Smooth muscle cell (in vitro differentiated cells): Measurements from ENCODE around the gene FRRS1L. TPM values are rescaled to one million over a fixed set of nuclear protein-coding genes. Genes with fewer than 3 reads are reported as not detected.
A peak's percentile ranks its signal among the peaks of the same experiment; 100 is the strongest.

Source experiments
- DNase-seq: peaks from one replicate; lab custom pipeline; 2025; ENCODE audit not compliant: unreplicated experiment; lab: John Stamatoyannopoulos, UW
- H2AFZ ChIP-seq: fragments of 200-600 bp; sonication (generic); 2 replicates; pipeline ENCODE4 v1.6.0; 2016; ENCODE audit warnings: antibody characterized with exemption, low read depth, mild to moderate bottlenecking
- H3F3A ChIP-seq: fragments of 200-600 bp; sonication (generic); 2 replicates; pipeline ENCODE4 v1.6.0; 2017; ENCODE audit warnings: antibody characterized with exemption, low read depth
- H3K27ac ChIP-seq: fragments of 200-600 bp; sonication (generic); 2 replicates; pipeline ENCODE4 v1.5.1; 2016; ENCODE audit warnings: low read depth, mild to moderate bottlenecking
- H3K27me3 ChIP-seq: fragments of 200-600 bp; sonication (generic); 2 replicates; pipeline ENCODE4 v1.6.1; 2016; ENCODE audit warnings: low read depth, mild to moderate bottlenecking
- H3K36me3 ChIP-seq: fragments of 200-600 bp; sonication (generic); 2 replicates; pipeline ENCODE4 v1.5.1; 2016; ENCODE audit warnings: low read depth
- H3K4me1 ChIP-seq: fragments of 200-600 bp; sonication (generic); 2 replicates; pipeline ENCODE4 v1.5.1; 2016; ENCODE audit warnings: low read depth
- H3K4me2 ChIP-seq: fragments of 200-600 bp; sonication (generic); 2 replicates; pipeline ENCODE4 v1.6.0; 2016; ENCODE audit warnings: mild to moderate bottlenecking
- H3K4me3 ChIP-seq: fragments of 200-600 bp; sonication (generic); 2 replicates; pipeline ENCODE4 v1.5.1; 2016; ENCODE audit warnings: mild to moderate bottlenecking
- H3K79me2 ChIP-seq: fragments of 200-600 bp; sonication (generic); 2 replicates; pipeline ENCODE4 v1.6.0; 2016; ENCODE audit warnings: low read depth, mild to moderate bottlenecking
- H3K9ac ChIP-seq: fragments of 200-600 bp; sonication (generic); 2 replicates; pipeline ENCODE4 v1.6.0; 2016; ENCODE audit warnings: low read depth
- H3K9me3 ChIP-seq: fragments of 200-600 bp; sonication (generic); replicated peaks from 2 replicates; pipeline ENCODE4 v1.5.1; 2016; ENCODE audit warnings: low read depth
- H4K20me1 ChIP-seq: fragments of 200-600 bp; sonication (generic); 2 replicates; pipeline ENCODE4 v1.6.0; 2016; ENCODE audit warnings: low read depth
- WGBS: methylation state at CpG from one replicate; pipeline ENCODE4 v1.1.7; 2016; ENCODE audit warnings: low lambda C conversion rate; 5-methylcytosine and 5-hydroxymethylcytosine counted together
- polyA plus RNA-seq: library from polyadenylated mRNA; unstranded; fragments of >200 nt; fragmentation: Nextera tagmentation; extraction: Ambion mirVana; gene quantifications from 2 replicates; pipeline ENCODE4 v1.2.1, GENCODE V29; 2016
- total RNA-seq: library from RNA; depleted of rRNA; stranded (reverse); fragments of >200 nt; gene quantifications from 2 replicates; pipeline ENCODE4 v1.2.3, GENCODE V29; 2014
- TF ChIP-seq, protein P1 (sequence below): fragments of 200-600 bp; sonication (generic); IDR thresholded peaks from 2 replicates; pipeline ENCODE4 v1.5.1; 2017; ENCODE audit warnings: borderline replicate concordance, mild to moderate bottlenecking, antibody characterized with exemption; ENCODE audit not compliant: insufficient read depth, poor library complexity, severe bottlenecking

Gene FRRS1L
- total and polyA plus RNA-seq, 2 experiments from 2014 or later, result 0.36 TPM; not detected in 1

DNA sequence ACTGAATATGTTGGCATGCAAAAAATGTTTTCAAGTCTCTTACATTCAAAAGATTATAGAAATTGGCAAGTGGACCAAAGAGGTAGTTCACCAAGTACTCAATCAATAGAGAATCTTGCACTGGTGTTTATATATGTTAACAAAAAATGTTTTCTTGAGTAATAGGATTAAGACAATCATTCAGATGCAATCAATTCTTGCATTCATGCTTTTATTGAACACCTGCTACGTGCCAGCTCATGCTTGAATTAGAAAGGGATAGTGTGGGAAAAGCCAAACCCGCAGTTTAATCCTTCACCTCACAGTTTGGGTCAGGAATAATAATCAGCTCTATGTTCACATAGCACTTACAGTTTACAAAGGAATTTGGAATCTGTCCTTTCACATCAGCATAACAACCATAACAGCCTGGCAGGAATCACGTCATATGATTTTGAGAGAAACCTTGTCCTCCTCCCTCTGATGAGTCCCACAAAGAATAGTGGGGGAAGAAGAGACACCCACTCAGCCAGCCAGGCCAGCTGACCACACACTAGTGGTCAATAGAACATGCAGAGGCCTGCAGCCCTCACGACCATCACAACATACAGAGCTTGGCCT lies 36.8 kb upstream of the FRRS1L start:
- 92% methylated on average over 4 of the region's 4 CpGs for WGBS

DNA sequence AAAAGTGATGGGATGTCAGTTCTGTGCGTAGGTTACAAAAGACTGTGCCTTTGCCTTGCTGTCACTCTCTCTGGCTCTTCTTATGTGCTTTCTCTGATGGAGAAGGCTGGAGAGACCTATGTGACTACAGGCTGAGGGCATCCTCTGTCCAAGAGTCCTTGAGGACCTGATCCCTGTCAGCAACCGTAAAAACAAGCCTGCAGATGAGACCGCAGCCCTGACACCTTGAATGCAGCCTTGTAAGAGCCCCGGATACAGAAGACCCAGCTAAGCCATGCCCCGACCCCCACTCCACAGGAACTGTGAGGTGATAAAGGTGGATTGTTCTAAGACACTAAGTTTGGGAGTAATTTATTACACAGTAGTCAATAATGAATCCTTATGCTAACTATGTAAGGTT lies 32.6 kb upstream of the FRRS1L start:
- Histone ChIP-seq H2AFZ (no peak overlapping the region), H3K4me1 (no peaks in the 10 kb centered on the region), H3K9me3 (no peaks in the 10 kb centered on the region), H3K27ac (no peak overlapping the region), H3K36me3 (no peaks in the 10 kb centered on the region), H3F3A (no peaks in the 10 kb centered on the region), H4K20me1 (no peaks in the 10 kb centered on the region), H3K4me2 (no peak overlapping the region), H3K9ac (no peak overlapping the region), H3K4me3 (no peak overlapping the region), H3K27me3 (peaks cover 4% of the 10 kb centered on the region), H3K79me2 (no peaks in the 10 kb centered on the region)
- no peak for DNase-seq
- WGBS, result 91% methylated on average over 5 of the region's 5 CpGs
- TF ChIP-seq, protein P1, sequence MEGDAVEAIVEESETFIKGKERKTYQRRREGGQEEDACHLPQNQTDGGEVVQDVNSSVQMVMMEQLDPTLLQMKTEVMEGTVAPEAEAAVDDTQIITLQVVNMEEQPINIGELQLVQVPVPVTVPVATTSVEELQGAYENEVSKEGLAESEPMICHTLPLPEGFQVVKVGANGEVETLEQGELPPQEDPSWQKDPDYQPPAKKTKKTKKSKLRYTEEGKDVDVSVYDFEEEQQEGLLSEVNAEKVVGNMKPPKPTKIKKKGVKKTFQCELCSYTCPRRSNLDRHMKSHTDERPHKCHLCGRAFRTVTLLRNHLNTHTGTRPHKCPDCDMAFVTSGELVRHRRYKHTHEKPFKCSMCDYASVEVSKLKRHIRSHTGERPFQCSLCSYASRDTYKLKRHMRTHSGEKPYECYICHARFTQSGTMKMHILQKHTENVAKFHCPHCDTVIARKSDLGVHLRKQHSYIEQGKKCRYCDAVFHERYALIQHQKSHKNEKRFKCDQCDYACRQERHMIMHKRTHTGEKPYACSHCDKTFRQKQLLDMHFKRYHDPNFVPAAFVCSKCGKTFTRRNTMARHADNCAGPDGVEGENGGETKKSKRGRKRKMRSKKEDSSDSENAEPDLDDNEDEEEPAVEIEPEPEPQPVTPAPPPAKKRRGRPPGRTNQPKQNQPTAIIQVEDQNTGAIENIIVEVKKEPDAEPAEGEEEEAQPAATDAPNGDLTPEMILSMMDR, result no peak

More for the DNA sequence above, 36.8 kb upstream of the FRRS1L start:
- H3K79me2 ChIP-seq, result no peaks in the 10 kb centered on the region
- H3K4me3 ChIP-seq, result no peak overlapping the region
- no peak overlapping the region for H3K27ac ChIP-seq
- H3K4me1 ChIP-seq, result no peaks in the 10 kb centered on the region
- H2AFZ ChIP-seq, result no peak overlapping the region
- H4K20me1 ChIP-seq, result no peaks in the 10 kb centered on the region
- no peaks in the 10 kb centered on the region for H3F3A ChIP-seq
- no peak overlapping the region for H3K4me2 ChIP-seq
- H3K9me3 ChIP-seq, result no peaks in the 10 kb centered on the region
- no peak overlapping the region for H3K9ac ChIP-seq
- DNase-seq, result no peak
- TF ChIP-seq, protein P1, result no peak
- H3K27me3 ChIP-seq, result peaks cover 4% of the 10 kb centered on the region
- H3K36me3 ChIP-seq, result no peaks in the 10 kb centered on the region

DNA sequence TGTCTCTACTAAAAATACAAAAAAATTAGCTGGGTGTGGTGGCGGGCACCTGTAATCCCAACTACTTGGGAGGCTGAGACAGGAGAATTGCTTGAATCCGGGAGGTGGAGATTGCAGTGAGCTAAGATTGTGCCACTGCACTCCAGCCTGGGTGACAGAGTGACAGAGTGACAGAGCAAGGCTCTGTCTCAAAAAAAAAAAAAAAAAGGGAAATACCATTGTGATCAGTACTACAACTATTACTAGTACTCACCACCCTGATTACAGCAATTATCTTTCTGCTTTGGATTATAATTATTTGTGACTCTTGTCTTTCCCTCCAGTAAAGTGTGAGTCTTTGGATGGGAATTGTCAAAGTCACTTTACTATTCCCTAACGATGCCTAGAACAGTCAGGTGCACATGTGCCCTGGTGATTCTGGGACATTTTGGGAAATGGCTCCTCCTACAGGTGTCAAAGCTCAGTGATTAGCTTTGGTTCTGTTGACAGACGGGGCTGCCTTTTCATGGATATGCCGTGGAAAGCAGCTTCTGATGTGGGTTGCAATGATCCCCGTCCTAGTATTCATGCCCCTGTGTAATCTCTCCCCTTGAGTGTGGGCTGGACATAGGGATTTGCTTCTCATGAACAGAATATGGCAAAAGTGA lies 31.8 kb upstream of the FRRS1L start:
- H3K36me3 ChIP-seq, result no peaks in the 10 kb centered on the region
- no peaks in the 10 kb centered on the region for H3F3A ChIP-seq
- no peaks in the 10 kb centered on the region for H3K79me2 ChIP-seq
- no peak overlapping the region for H3K27ac ChIP-seq
- WGBS, result 76% methylated on average over 6 of the region's 6 CpGs
- H2AFZ ChIP-seq, result no peak overlapping the region
- no peak for DNase-seq
- no peaks in the 10 kb centered on the region for H3K9me3 ChIP-seq
- H3K4me2 ChIP-seq, result no peak overlapping the region
- no peak overlapping the region for H3K4me3 ChIP-seq
- TF ChIP-seq, protein P1, result peak; percentile 10
- no peaks in the 10 kb centered on the region for H4K20me1 ChIP-seq
- H3K27me3 ChIP-seq, result peaks cover 4% of the 10 kb centered on the region
- H3K4me1 ChIP-seq, result no peaks in the 10 kb centered on the region
- H3K9ac ChIP-seq, result no peak overlapping the region

DNA sequence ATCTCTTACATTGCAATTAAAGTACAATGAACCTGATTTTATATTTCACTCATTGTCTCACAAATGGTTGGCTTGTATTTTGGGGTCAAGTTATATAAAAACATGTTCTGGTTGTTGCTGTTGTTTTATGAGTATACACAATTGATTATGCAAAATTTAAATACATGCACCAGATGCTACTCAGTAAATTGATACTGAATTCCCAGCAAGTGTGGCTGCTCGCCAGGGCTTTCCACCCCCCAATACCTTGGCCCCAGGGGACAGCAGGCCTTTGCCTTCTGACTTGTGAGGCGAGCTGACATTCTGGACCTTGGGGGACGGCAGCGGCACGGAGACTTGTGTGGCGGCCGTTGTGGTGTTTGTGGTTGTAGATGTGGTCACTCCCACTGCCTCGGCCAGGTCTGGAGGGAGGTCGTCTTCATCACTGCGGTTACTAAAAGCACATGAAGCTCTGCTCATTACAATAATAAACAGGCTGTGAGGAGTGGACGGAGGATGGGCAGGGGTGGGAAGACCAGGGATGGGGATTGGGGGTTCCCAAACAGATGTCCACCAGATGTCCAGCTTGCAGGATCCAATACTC lies 27.0 kb upstream of the FRRS1L start:
- Histone ChIP-seq H3K79me2 (no peaks in the 10 kb centered on the region), H3K36me3 (no peaks in the 10 kb centered on the region), H3K4me3 (no peak overlapping the region), H3K9me3 (no peaks in the 10 kb centered on the region), H4K20me1 (no peaks in the 10 kb centered on the region), H3K27me3 (no peaks in the 10 kb centered on the region), H3K4me2 (no peak overlapping the region), H3K27ac (no peak overlapping the region), H2AFZ (no peak overlapping the region), H3K9ac (no peak overlapping the region), H3K4me1 (no peaks in the 10 kb centered on the region), H3F3A (no peaks in the 10 kb centered on the region)
- TF ChIP-seq, protein P1, result no peak
- 82% methylated on average over 11 of the region's 11 CpGs for WGBS
- DNase-seq, result no peak
